HG02885 (cell line): ENCODE measurements around the gene DCUN1D4.

Experiments used
- ATAC-seq: cut with Tn5 transposase; IDR thresholded peaks from one replicate; pipeline ENCODE4 v1.9.1; 2021; ENCODE audit warnings: mild to moderate bottlenecking; ENCODE audit not compliant: unreplicated experiment, poor library complexity

Gene DCUN1D4

GRCh38 chr4:51853027-51853682, 10.2 kb downstream of the DCUN1D4 start:
- ATAC-seq: no peak

- no peak for ATAC-seq
Measured at GRCh38 chr4:51855270-51855669, 12.3 kb downstream of the DCUN1D4 start.

GRCh38 chr4:51855751-51856150, 12.8 kb downstream of the DCUN1D4 start:
- ATAC-seq: no peak

GRCh38 chr4:51858605-51859202, 15.8 kb downstream of the DCUN1D4 start:
- no peak for ATAC-seq

- ATAC-seq: no peak
Measured at GRCh38 chr4:51859476-51860031, 16.6 kb downstream of the DCUN1D4 start.

- ATAC-seq: no peak
Measured at GRCh38 chr4:51862199-51862598, 19.2 kb downstream of the DCUN1D4 start.

GRCh38 chr4:51862781-51863180, 19.8 kb downstream of the DCUN1D4 start:
- ATAC-seq: no peak

GRCh38 chr4:51865717-51866116, 22.8 kb downstream of the DCUN1D4 start:
- no peak for ATAC-seq

- no peak for ATAC-seq
Measured at GRCh38 chr4:51866835-51867234, 23.9 kb downstream of the DCUN1D4 start.

- no peak for ATAC-seq
Measured at GRCh38 chr4:51867689-51868448, 24.9 kb downstream of the DCUN1D4 start.

- no peak for ATAC-seq
Measured at GRCh38 chr4:51868449-51868847, 25.5 kb downstream of the DCUN1D4 start.

- ATAC-seq: no peak
Measured at GRCh38 chr4:51870441-51871188, 27.7 kb downstream of the DCUN1D4 start.

GRCh38 chr4:51872283-51872997, 29.5 kb downstream of the DCUN1D4 start:
- ATAC-seq: no peak

- ATAC-seq: no peak
Measured at GRCh38 chr4:51874551-51874950, 31.6 kb downstream of the DCUN1D4 start.

GRCh38 chr4:51878431-51878830, 35.5 kb downstream of the DCUN1D4 start:
- no peak for ATAC-seq

- ATAC-seq: no peak
Measured at GRCh38 chr4:51880016-51880915, 37.3 kb downstream of the DCUN1D4 start.

- no peak for ATAC-seq
Measured at GRCh38 chr4:51884055-51884454, 41.1 kb downstream of the DCUN1D4 start.

- no peak for ATAC-seq
Measured at GRCh38 chr4:51884606-51885005, 41.7 kb downstream of the DCUN1D4 start.

- ATAC-seq: peak; percentile 71
Measured at GRCh38 chr4:51885363-51885762, 42.4 kb downstream of the DCUN1D4 start.
